SKM-1 (cell line): ENCODE measurements around the gene RXRG.
"Not testable (repeated sequence)": the region's sequence is repeated elsewhere in the genome, so short reads cannot be mapped to it uniquely, and the experiment has no call there.

ENCODE experiments used
- DNase-seq: peaks from one replicate; lab custom pipeline; 2025; ENCODE audit not compliant: unreplicated experiment; lab: John Stamatoyannopoulos, UW

The RXRG gene

GRCh38 chr1:165444897-165445370 is at the start of gene RXRG:
TSS of gene RXRG (minus strand) at chr1:165445126. CDS start at chr1:165444893, 233 bp downstream.
- no peak for DNase-seq

- no peak for DNase-seq
Observed at GRCh38 chr1:165492845-165493373, 48.0 kb upstream of the RXRG start.

- DNase-seq, result no peak
Observed at GRCh38 chr1:165490175-165490574, 45.2 kb upstream of the RXRG start.

- DNase-seq, result no peak
Observed at GRCh38 chr1:165487921-165488320, 43.0 kb upstream of the RXRG start.

- DNase-seq, result no peak
Observed at GRCh38 chr1:165486663-165487062, 41.7 kb upstream of the RXRG start.

- no peak for DNase-seq
Observed at GRCh38 chr1:165485716-165486115, 40.8 kb upstream of the RXRG start.

GRCh38 chr1:165484532-165484931 is 39.6 kb upstream of the RXRG start:
- DNase-seq, result no peak

GRCh38 chr1:165483412-165483811 is 38.5 kb upstream of the RXRG start:
- no peak for DNase-seq

GRCh38 chr1:165481820-165482532 is 37.0 kb upstream of the RXRG start:
- DNase-seq, result no peak

- DNase-seq, result no peak
Observed at GRCh38 chr1:165476776-165477175, 31.9 kb upstream of the RXRG start.

GRCh38 chr1:165474196-165474595 is 29.3 kb upstream of the RXRG start:
- no peak for DNase-seq

- no peak for DNase-seq
Observed at GRCh38 chr1:165473081-165473480, 28.2 kb upstream of the RXRG start.

- DNase-seq, result no peak
Observed at GRCh38 chr1:165468726-165469249, 23.9 kb upstream of the RXRG start.

- DNase-seq, result no peak
Observed at GRCh38 chr1:165468253-165468652, 23.3 kb upstream of the RXRG start.

GRCh38 chr1:165467706-165468105 is 22.8 kb upstream of the RXRG start:
- no peak for DNase-seq

- no peak for DNase-seq
Observed at GRCh38 chr1:165463978-165464377, 19.1 kb upstream of the RXRG start.

GRCh38 chr1:165459683-165460082 is 14.8 kb upstream of the RXRG start:
- not testable (repeated sequence) for DNase-seq

- no peak for DNase-seq
Observed at GRCh38 chr1:165456861-165457260, 11.9 kb upstream of the RXRG start.

GRCh38 chr1:165456114-165456513 is 11.2 kb upstream of the RXRG start:
- no peak for DNase-seq

- DNase-seq, result no peak
Observed at GRCh38 chr1:165455111-165455510, 10.2 kb upstream of the RXRG start.

- DNase-seq, result no peak
Observed at GRCh38 chr1:165454091-165454610, 9.2 kb upstream of the RXRG start.
